A549 (cell line): ENCODE data around the gene COL5A2. TPM values are rescaled to one million over a fixed set of nuclear protein-coding genes. Genes with fewer than 3 reads are reported as not detected.

ENCODE experiments used
- ATAC-seq, 2 experiments: fragments of 200-7000 bp in 1 of 2; fragments of >200 bp in 1 of 2; cut with Nextera tagmentation in 1 of 2; cut with Tn5 transposase in 1 of 2; 3 replicates each; pipeline versions ENCODE4 v1.8.0 to v1.9.1; 2018 to 2020; ENCODE audit warnings: mild to moderate bottlenecking in 1 of 2, moderate library complexity in 1 of 2
- CTCF ChIA-PET: fragments of 300-600 bp; sonication (Branson Sonifier 250); formaldehyde crosslinking; extraction: SDS; loops from one replicate; lab custom pipeline; 2021; ENCODE audit warnings: antibody characterized with exemption, inconsistent platforms; lab: Yijun Ruan, JAX
- POLR2A ChIA-PET: fragments of 350-600 bp; formaldehyde crosslinking; extraction: SDS; loops from one replicate; lab custom pipeline; 2021; ENCODE audit warnings: antibody characterized with exemption, inconsistent platforms; lab: Yijun Ruan, JAX
- DNase-seq, 2 experiments: peaks; one replicate each; pipeline versions ENCODE4 v3.0.0 to v3.0.0-alpha.2; 2011 to 2016; ENCODE audit warnings: low read depth in 1 of 2, low spot score in 1 of 2
- FAIRE-seq: peaks from 2 replicates; lab custom pipeline; 2011; peaks lifted over from hg19 to GRCh38; lab: Jason Lieb, UNC
- H3K27ac ChIP-seq, 2 experiments: fragments of >200 bp; sonication (Bioruptor Twin); formaldehyde crosslinking; 3 replicates each; pipeline ENCODE4 v1.5.1; 2016 to 2017
- H3K4me1 ChIP-seq: fragments of >200 bp; sonication (Bioruptor Twin); formaldehyde crosslinking; 3 replicates; pipeline ENCODE4 v1.6.1; 2016
- H3K4me2 ChIP-seq: fragments of >200 bp; sonication (Bioruptor Twin); formaldehyde crosslinking; 3 replicates; pipeline ENCODE4 v1.6.1; 2016
- H3K4me3 ChIP-seq: fragments of >200 bp; sonication (Bioruptor Twin); formaldehyde crosslinking; 3 replicates; pipeline ENCODE4 v1.5.1; 2016
- H3K9me3 ChIP-seq: fragments of >200 bp; sonication (Bioruptor Twin); formaldehyde crosslinking; 3 replicates; pipeline ENCODE4 v1.6.1; 2016
- ATOH8 ChIP-seq: fragments of 250-450 bp; sonication (Bioruptor Pico); IDR thresholded peaks from 2 replicates; pipeline ENCODE4 v1.5.0; 2020; ENCODE audit warnings: low read depth, mild to moderate bottlenecking, moderate library complexity
- BCL3 ChIP-seq: fragments of >200 bp; sonication (Bioruptor Twin); formaldehyde crosslinking; IDR thresholded peaks from 3 replicates; pipeline ENCODE4 v1.6.1; 2016
- CBX8 ChIP-seq: fragments of 200-600 bp; sonication (generic); IDR thresholded peaks from 2 replicates; pipeline ENCODE4 v1.6.1; 2016
- CEBPB ChIP-seq, 2 experiments: fragments of >200 bp in 1 of 2; sonication (Bioruptor Twin) in 1 of 2; formaldehyde crosslinking in 1 of 2; IDR thresholded peaks; 2 replicates each; pipeline ENCODE4 v1.6.1; 2012 to 2016
- CTCF ChIP-seq: fragments of >200 bp; sonication (Bioruptor Twin); formaldehyde crosslinking; IDR thresholded peaks from 3 replicates; pipeline ENCODE4 v1.5.1; 2016
- EHF ChIP-seq: fragments of 250-450 bp; sonication (Bioruptor Pico); IDR thresholded peaks from 2 replicates; pipeline ENCODE4 v1.5.0; 2020; ENCODE audit warnings: mild to moderate bottlenecking
- EP300 ChIP-seq, 2 experiments: fragments of >200 bp; sonication (Bioruptor Twin); formaldehyde crosslinking; IDR thresholded peaks; 2 replicates in 1 of 2; 3 replicates in 1 of 2; pipeline ENCODE4 v1.6.1; 2016 to 2017
- FOSL2 ChIP-seq, 2 experiments: fragments of 450-650 bp in 1 of 2; fragments of >200 bp in 1 of 2; sonication (Bioruptor Twin) in 1 of 2; formaldehyde crosslinking; IDR thresholded peaks; 2 replicates each; pipeline versions ENCODE4 v1.5.0 to v1.6.1; 2016 to 2020; ENCODE audit warnings: mild to moderate bottlenecking in 1 of 2, moderate library complexity in 1 of 2
- GATA3 ChIP-seq: IDR thresholded peaks from 2 replicates; pipeline ENCODE4 v1.6.1; 2012; ENCODE audit warnings: borderline replicate concordance
- HES2 ChIP-seq: fragments of >200 bp; sonication (Bioruptor Twin); formaldehyde crosslinking; IDR thresholded peaks from 2 replicates; pipeline ENCODE4 v1.6.1; 2016
- HEYL ChIP-seq: fragments of 250-450 bp; sonication (Bioruptor Pico); IDR thresholded peaks from 2 replicates; pipeline ENCODE4 v1.8.0; 2021; ENCODE audit warnings: mild to moderate bottlenecking, moderate library complexity
- HOXB13 ChIP-seq: fragments of 250-450 bp; sonication (Bioruptor Pico); IDR thresholded peaks from 2 replicates; pipeline ENCODE4 v1.5.0; 2020; ENCODE audit warnings: low read depth, mild to moderate bottlenecking, moderate library complexity
- JUN ChIP-seq, 2 experiments: fragments of >200 bp; sonication (Bioruptor Twin); formaldehyde crosslinking; IDR thresholded peaks; 2 replicates in 1 of 2; 3 replicates in 1 of 2; pipeline ENCODE4 v1.6.1; 2016 to 2017
- MAX ChIP-seq: IDR thresholded peaks from 2 replicates; pipeline ENCODE4 v1.6.1; 2012
- MAZ ChIP-seq: fragments of 150-350 bp; IDR thresholded peaks from 2 replicates; pipeline ENCODE4 v1.6.1; 2014; ENCODE audit warnings: antibody characterized with exemption, low read depth, low read length, borderline replicate concordance
- MYC ChIP-seq: IDR thresholded peaks from 2 replicates; pipeline ENCODE4 v1.6.1; 2012; ENCODE audit warnings: mild to moderate bottlenecking, inconsistent platforms, low read length, improper control_type of control experiment, borderline replicate concordance
- NFE2L2 ChIP-seq: fragments of 150-350 bp; conservative IDR thresholded peaks from 2 replicates; pipeline ENCODE4 v1.6.1; 2014; ENCODE audit warnings: low read length
- NR3C1 ChIP-seq: fragments of >200 bp; sonication (Bioruptor Twin); formaldehyde crosslinking; IDR thresholded peaks from 3 replicates; pipeline ENCODE4 v1.6.1; 2017
- POLR2AphosphoS2 ChIP-seq: conservative IDR thresholded peaks from 2 replicates; pipeline ENCODE4 v1.6.1; 2012; ENCODE audit warnings: low read length, improper control_type of control experiment, inconsistent platforms
- RAD21 ChIP-seq, 2 experiments: fragments of >200 bp in 1 of 2; sonication (Bioruptor Twin) in 1 of 2; formaldehyde crosslinking in 1 of 2; IDR thresholded peaks in 1 of 2; conservative IDR thresholded peaks in 1 of 2; 2 replicates in 1 of 2; 3 replicates in 1 of 2; pipeline ENCODE4 v1.6.1; 2012 to 2018; ENCODE audit warnings: inconsistent platforms in 1 of 2
- RCOR1 ChIP-seq: fragments of 150-350 bp; IDR thresholded peaks from 2 replicates; pipeline ENCODE4 v1.6.1; 2014; ENCODE audit warnings: antibody characterized with exemption, low read length, low read depth
- RFX5 ChIP-seq: fragments of 450-650 bp; IDR thresholded peaks from 2 replicates; pipeline ENCODE4 v1.7.1; 2014; ENCODE audit warnings: antibody characterized with exemption, mild to moderate bottlenecking, moderate library complexity
- RNF2 ChIP-seq: fragments of 200-600 bp; sonication (generic); IDR thresholded peaks from 2 replicates; pipeline ENCODE4 v1.6.1; 2016; ENCODE audit warnings: low read depth, mild to moderate bottlenecking, antibody characterized with exemption, moderate library complexity, borderline replicate concordance
- SMC3 ChIP-seq: fragments of >200 bp; sonication (Bioruptor Twin); formaldehyde crosslinking; IDR thresholded peaks from 3 replicates; pipeline ENCODE4 v1.6.1; 2018; ENCODE audit warnings: inconsistent platforms
- SREBF2 ChIP-seq: fragments of 450-650 bp; IDR thresholded peaks from 2 replicates; pipeline ENCODE4 v1.6.1; 2014; ENCODE audit warnings: mild to moderate bottlenecking, moderate library complexity
- ZFP36 ChIP-seq: fragments of 450-650 bp; IDR thresholded peaks from 2 replicates; pipeline ENCODE4 v1.6.1; 2014; ENCODE audit warnings: borderline replicate concordance; ENCODE audit not compliant: partially characterized antibody
- WGBS: methylation state at CpG from one replicate; pipeline ENCODE4 v1.1.6; 2017; ENCODE audit errors: missing lambda C conversion rate; 5-methylcytosine and 5-hydroxymethylcytosine counted together
- polyA plus RNA-seq, 4 experiments: library from polyadenylated mRNA; depleted of rRNA in 3 of 4; stranded (reverse); fragments of >200 nt; fragmentation: RNase III in 1 of 4; extraction: RNeasy Plus Mini Kit Qiagen cat#74134 plus additional on column Dnase treatment in 1 of 4; gene quantifications; 2 replicates in 3 of 4; 3 replicates in 1 of 4; pipeline ENCODE4 v1.2.3, GENCODE V29; 2011 to 2017

COL5A2 gene
- polyA plus RNA-seq, 2 of the 4 experiments (the other 2 are of a cell fraction) = 152 to 215 TPM

- FAIRE-seq = no peak
- peak overlapping the region; percentile 70 for H3K4me2 ChIP-seq
These were observed 45.5 kb upstream of the COL5A2 start for GRCh38 chr2:189225032-189225431.

GRCh38 chr2:189222468-189223105 is 43.0 kb upstream of the COL5A2 start:
- TF ChIP-seq HEYL (CRISPR knock-in tag) (no peak), MYC (no peak), NR3C1 (no peak), RCOR1 (no peak), EP300 (IDR thresholded peaks at IDR 0.05) (no peak), HOXB13 (CRISPR knock-in tag) (no peak), CEBPB (IDR thresholded peaks at IDR 0.05) (peak in 1 of 2 experiments; percentile 51; a peak in 1 of 4 replicates), SREBF2 (no peak), RAD21 (conservative IDR thresholded peaks at IDR 0.05 in 1 of 2, IDR thresholded peaks at IDR 0.05 in 1 of 2) (peak in 1 of 2 experiments; percentile 18; a peak in 1 of 5 replicates), MAZ (no peak), FOSL2 (IDR thresholded peaks at IDR 0.05) (no peak), FOSL2 (CRISPR knock-in tag; IDR thresholded peaks at IDR 0.05) (0 out of 2 replicates have a peak, but pooled peaks have one; percentile 4), MAX (peak; percentile 33; the same call in 1 of the 2 replicates), HES2 (no peak), CTCF (no peak), JUN (IDR thresholded peaks at IDR 0.05) (no peak), NFE2L2 (no peak), RNF2 (no peak), CBX8 (no peak), BCL3 (no peak), SMC3 (peak; percentile 27; the same call in 1 of the 3 replicates), GATA3 (peak; percentile 65; the same call in 1 of the 2 replicates), EHF (CRISPR knock-in tag) (no peak), ZFP36 (no peak)
- TF ChIP-seq, all 56 proteins: peak for 6
- FAIRE-seq (peak; percentile 23), ATAC-seq (peak; percentile 55 to 65), DNase-seq (peak in 1 of 2 experiments; percentile 90)
- ChIA-PET CTCF (interaction anchor here (1.0 to 1.4 kb wide), 2 partner anchors 65 to 128 kb away, joined by 3 to 4 read pairs; no protein-coding TSS in a partner anchor), POLR2A (interaction anchor here (0.8 to 2.1 kb wide), 3 partner anchors 11 to 43 kb away, joined by 4 to 5 read pairs (median 5); partner anchors contain the start of gene COL5A2)
- Histone ChIP-seq H3K4me2 (peak overlapping the region; percentile 70), H3K9me3 (no peaks in the 10 kb centered on the region), H3K4me3 (peak overlapping the region; percentile 5; the same call in 1 of the 3 replicates), H3K4me1 (peaks cover 80% of the 10 kb centered on the region), H3K27ac (peak overlapping the region; percentile 80 to 85)
- 5% methylated on average over 4 of the region's 4 CpGs for WGBS

More at GRCh38 chr2:189225032-189225431, 45.5 kb upstream of the COL5A2 start:
- ChIA-PET CTCF (no interaction called here), POLR2A (no interaction called here)
- Histone ChIP-seq H3K9me3 (no peaks in the 10 kb centered on the region), H3K4me1 (peaks cover 64% of the 10 kb centered on the region), H3K4me3 (peak overlapping the region; percentile 13; the same call in 2 of the 3 replicates), H3K27ac (peak overlapping the region; percentile 70 to 80)
- whole genome bisulfite sequencing = 65% methylated on average over 2 of the region's 2 CpGs
- peak in 1 of 2 experiments; percentile 17; a peak in 2 of 6 replicates for ATAC-seq
- TF ChIP-seq MAX (no peak), POLR2AphosphoS2 (no peak), ATOH8 (CRISPR knock-in tag) (no peak), SREBF2 (no peak), RFX5 (no peak)
- DNase-seq = no peak
